ENCODE results near the gene KCNG2.

DNA sequence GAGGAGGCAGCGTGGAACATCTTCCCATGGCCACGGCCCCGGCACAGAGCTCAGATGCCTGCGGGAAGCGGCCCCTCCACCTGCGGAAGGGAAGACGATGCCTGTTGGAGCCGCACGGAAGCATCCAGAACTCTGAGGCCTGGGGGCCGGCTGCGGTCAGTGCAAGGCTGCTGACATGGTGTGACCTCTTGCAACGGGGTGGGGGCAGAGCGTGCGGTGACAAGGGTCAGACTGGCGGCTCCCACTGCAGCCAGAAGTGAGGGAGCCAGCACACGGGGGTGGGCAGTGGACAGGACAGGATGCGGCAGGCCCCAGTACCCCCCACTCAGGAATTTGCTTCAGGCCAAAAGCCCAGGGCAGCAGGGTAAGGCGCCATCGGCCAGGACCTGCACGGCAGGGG, 104.9 kb downstream of the KCNG2 start:
- TF ChIP-seq CTCF (IDR thresholded peaks at IDR 0.05 in 2 of 3, conservative IDR thresholded peaks at IDR 0.05 in 1 of 3; ENCODE audit: control insufficient read depth in 2 of 3, extremely low read depth in 1 of 3, insufficient read depth in 1 of 3, low read depth in 3 of 3, low read length in 3 of 3) (no peak), RFX5 (IDR thresholded peaks at IDR 0.05; ENCODE audit: low read depth, low read length) (no peak), FOS (IDR thresholded peaks at IDR 0.05; ENCODE audit: borderline replicate concordance, extremely low read depth, insufficient read length) (no peak), ZSCAN29 (IDR thresholded peaks at IDR 0.05) (no peak), ZNF274 (IDR thresholded peaks at IDR 0.05; ENCODE audit: insufficient read depth, insufficient read length) (no peak), POLR2AphosphoS5 (IDR thresholded peaks at IDR 0.05; ENCODE audit: low read length) (no peak), ATF7 (IDR thresholded peaks at IDR 0.05; ENCODE audit: low read depth) (no peak), ZNF24 (IDR thresholded peaks at IDR 0.05) (no peak), BMI1 (IDR thresholded peaks at IDR 0.05; ENCODE audit: borderline replicate concordance) (no peak), JUNB (IDR thresholded peaks at IDR 0.05) (no peak), POLR2A (IDR thresholded peaks at IDR 0.05; ENCODE audit: low read depth, low read length) (no peak), SIN3A (IDR thresholded peaks at IDR 0.05; ENCODE audit: low read depth, low read length) (no peak), SIX5 (IDR thresholded peaks at IDR 0.05; ENCODE audit: low read depth, low read length, severe bottlenecking) (no peak)
- TF ChIP-seq, protein P1, sequence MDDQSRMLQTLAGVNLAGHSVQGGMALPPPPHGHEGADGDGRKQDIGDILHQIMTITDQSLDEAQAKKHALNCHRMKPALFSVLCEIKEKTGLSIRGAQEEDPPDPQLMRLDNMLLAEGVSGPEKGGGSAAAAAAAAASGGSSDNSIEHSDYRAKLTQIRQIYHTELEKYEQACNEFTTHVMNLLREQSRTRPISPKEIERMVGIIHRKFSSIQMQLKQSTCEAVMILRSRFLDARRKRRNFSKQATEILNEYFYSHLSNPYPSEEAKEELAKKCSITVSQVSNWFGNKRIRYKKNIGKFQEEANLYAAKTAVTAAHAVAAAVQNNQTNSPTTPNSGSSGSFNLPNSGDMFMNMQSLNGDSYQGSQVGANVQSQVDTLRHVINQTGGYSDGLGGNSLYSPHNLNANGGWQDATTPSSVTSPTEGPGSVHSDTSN (IDR thresholded peaks at IDR 0.05; ENCODE audit: insufficient replicate concordance, low read depth, low read length), result no peak

Data from GM12878 (cell line).